Neutrophil (primary cell): ENCODE data around the gene RBM12.

ENCODE experiments used
- H3K27ac ChIP-seq: fragments of 200-600 bp; sonication (generic); 2 replicates; pipeline ENCODE4 v1.5.1; 2016; ENCODE audit warnings: mild to moderate bottlenecking, moderate library complexity
- H3K27me3 ChIP-seq: fragments of 200-600 bp; sonication (generic); 2 replicates; pipeline ENCODE4 v1.6.0; 2016; ENCODE audit warnings: mild to moderate bottlenecking
- H3K36me3 ChIP-seq: fragments of 200-600 bp; sonication (generic); 2 replicates; pipeline ENCODE4 v1.5.1; 2017
- H3K4me1 ChIP-seq, 2 experiments: fragments of 200-600 bp in 1 of 2; sonication (generic) in 1 of 2; 1 replicate in 1 of 2; 2 replicates in 1 of 2; pipeline versions ENCODE4 v1.5.1 to v1.6.1; 2013 to 2016; ENCODE audit warnings: low read depth in 1 of 2, low read length in 1 of 2, mild to moderate bottlenecking in 1 of 2, moderate library complexity in 1 of 2; ENCODE audit not compliant: control insufficient read depth in 1 of 2, insufficient read depth in 1 of 2
- H3K4me3 ChIP-seq, 2 experiments: fragments of 200-600 bp in 1 of 2; sonication (generic) in 1 of 2; 1 replicate in 1 of 2; 2 replicates in 1 of 2; pipeline ENCODE4 v1.5.1; 2013 to 2016; ENCODE audit warnings: low read depth in 1 of 2, low read length in 1 of 2, mild to moderate bottlenecking in 1 of 2, moderate library complexity in 1 of 2
- H3K9me3 ChIP-seq: fragments of 200-600 bp; sonication (generic); 2 replicates; pipeline ENCODE4 v1.5.1; 2016
- CTCF ChIP-seq: fragments of 200-600 bp; sonication (generic); IDR thresholded peaks from 2 replicates; pipeline ENCODE4 v1.5.1; 2016; ENCODE audit warnings: antibody characterized with exemption

Gene RBM12

GRCh38 chr20:35638751-35639150 is 25.9 kb downstream of the RBM12 start:
- no peaks in the 10 kb centered on the region for H3K27me3 ChIP-seq
- no peaks in the 10 kb centered on the region for H3K9me3 ChIP-seq
- TF ChIP-seq CTCF = no peak
- H3K27ac ChIP-seq = no peak overlapping the region
- no peaks in the 10 kb centered on the region for H3K36me3 ChIP-seq
- peaks cover 31 to 33% of the 10 kb centered on the region in 2 experiments for H3K4me1 ChIP-seq
- H3K4me3 ChIP-seq = no peak overlapping the region

- Histone ChIP-seq H3K9me3 (no peaks in the 10 kb centered on the region), H3K36me3 (peaks cover 6% of the 10 kb centered on the region), H3K27me3 (no peaks in the 10 kb centered on the region), H3K4me3 (no peak overlapping the region), H3K4me1 (peaks cover 18 to 19% of the 10 kb centered on the region in 2 experiments), H3K27ac (no peak overlapping the region)
- no peak for TF ChIP-seq CTCF
Measured at GRCh38 chr20:35637276-35637675, 27.4 kb downstream of the RBM12 start.

DNA sequence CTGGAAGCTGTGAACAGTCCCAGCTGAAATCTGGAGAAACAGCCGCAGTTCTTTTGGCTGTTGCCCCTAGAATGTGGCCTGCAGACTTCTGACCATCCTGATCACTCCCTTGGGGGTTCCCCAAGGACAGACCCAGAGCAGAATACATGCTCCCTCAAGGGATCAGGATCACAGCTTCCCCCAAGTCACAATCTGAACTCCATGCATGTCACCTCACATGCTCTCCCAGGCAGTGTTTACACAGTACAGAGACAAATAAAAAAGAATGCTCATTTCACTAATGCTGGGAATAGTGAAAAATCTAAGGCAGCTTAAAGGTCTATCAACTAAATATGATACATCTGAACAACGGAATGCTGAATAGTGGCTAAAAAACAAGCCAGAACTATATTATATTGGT is 28.6 kb downstream of the RBM12 start:
- H3K36me3 ChIP-seq = peaks cover 18% of the 10 kb centered on the region
- no peaks in the 10 kb centered on the region for H3K27me3 ChIP-seq
- peaks cover 6 to 8% of the 10 kb centered on the region in 2 experiments for H3K4me1 ChIP-seq
- H3K9me3 ChIP-seq = no peaks in the 10 kb centered on the region
- no peak overlapping the region for H3K4me3 ChIP-seq
- no peak overlapping the region for H3K27ac ChIP-seq
- TF ChIP-seq CTCF = no peak

DNA sequence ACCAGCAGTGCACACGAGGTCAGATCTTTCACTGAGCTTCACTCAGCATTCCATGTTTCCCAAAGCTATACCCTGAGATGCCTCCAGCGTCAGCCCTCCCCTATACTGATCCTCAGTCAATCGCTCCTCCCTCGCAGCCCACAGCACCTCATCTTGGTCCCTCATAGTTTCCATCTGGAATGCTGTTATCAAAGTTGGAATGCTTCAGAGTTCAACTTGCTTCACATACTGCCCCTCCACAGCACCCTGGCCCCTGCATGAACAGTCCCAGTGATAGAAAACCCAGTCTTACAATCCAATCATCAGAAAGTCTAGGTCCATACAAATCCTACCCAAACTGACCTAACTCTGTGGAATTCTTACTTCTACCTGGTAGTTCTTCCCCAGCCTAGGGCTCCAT is 29.0 kb downstream of the RBM12 start:
- peaks cover 4 to 6% of the 10 kb centered on the region in 2 experiments for H3K4me1 ChIP-seq
- no peaks in the 10 kb centered on the region for H3K9me3 ChIP-seq
- H3K36me3 ChIP-seq = peaks cover 23% of the 10 kb centered on the region
- H3K4me3 ChIP-seq = no peak overlapping the region
- TF ChIP-seq CTCF = no peak
- H3K27ac ChIP-seq = no peak overlapping the region
- H3K27me3 ChIP-seq = no peaks in the 10 kb centered on the region

- H3K27ac ChIP-seq = no peak overlapping the region
- H3K36me3 ChIP-seq = peaks cover 42% of the 10 kb centered on the region
- no peak overlapping the region for H3K4me3 ChIP-seq
- H3K4me1 ChIP-seq = peaks cover 27 to 29% of the 10 kb centered on the region in 2 experiments
- H3K27me3 ChIP-seq = no peaks in the 10 kb centered on the region
- H3K9me3 ChIP-seq = no peaks in the 10 kb centered on the region
- no peak for TF ChIP-seq CTCF
Measured at GRCh38 chr20:35632539-35633115, 32.1 kb downstream of the RBM12 start.
